H1 (cell line): Measurements from ENCODE around the gene LANCL2. TPM values are rescaled to one million over a fixed set of nuclear protein-coding genes. Genes with fewer than 3 reads are reported as not detected.

Source experiments
- CEBPB ChIP-seq: IDR thresholded peaks from 2 replicates; pipeline ENCODE4 v1.6.1; 2012; ENCODE audit warnings: low read depth, low read length
- GABPA ChIP-seq: IDR thresholded peaks from 2 replicates; pipeline ENCODE4 v1.6.1; 2011; ENCODE audit warnings: mild to moderate bottlenecking, low read length, moderate library complexity, borderline replicate concordance; ENCODE audit not compliant: insufficient read depth
- polyA plus RNA-seq, 7 experiments: library from polyadenylated mRNA; depleted of rRNA in 3 of 7; stranded (reverse) in 5 of 7; unstranded in 2 of 7; fragments of >200 nt in 5 of 7; fragments of 200-250 nt in 2 of 7; gene quantifications; 1 replicate in 5 of 7; 2 replicates in 1 of 7; 4 replicates in 1 of 7; pipeline versions ENCODE4 v1.2.1 to v1.2.3, GENCODE V29; 2011 to 2013; ENCODE audit warnings: missing spikeins in 2 of 7, mixed read lengths in 2 of 7
- total RNA-seq: library from RNA; stranded (reverse); fragmentation: NEBNext Ultra II Directional; extraction: Animal tissue kit (Norgen Biotek cat#: 25700); gene quantifications from 2 replicates; pipeline ENCODE4 v1.2.1, GENCODE V29; 2021

Gene LANCL2
- total and polyA plus RNA-seq, 2 of the 8 experiments (the other 6 are each of a cell fraction or from before 2014, with no cell fraction given) = 9.2 to 9.5 TPM

GRCh38 chr7:55413442-55413841 lies 48.3 kb downstream of the LANCL2 start (continued):
- TF ChIP-seq GABPA (no peak), CEBPB (no peak)
